Keratinocyte (primary cell): ENCODE data around the gene LSM5. TPM values are rescaled to one million over a fixed set of nuclear protein-coding genes. Genes with fewer than 3 reads are reported as not detected.

Source experiments
- DNase-seq: peaks from one replicate; pipeline ENCODE4 v3.0.0-alpha.2; 2011; ENCODE audit warnings: low read depth, missing footprints, low spot score
- FAIRE-seq: peaks from 2 replicates; lab custom pipeline; 2011; peaks lifted over from hg19 to GRCh38; lab: Jason Lieb, UNC
- H2AFZ ChIP-seq: 2 replicates; pipeline ENCODE4 v1.6.0; 2012; ENCODE audit warnings: low read length, control low read depth, inconsistent platforms; ENCODE audit not compliant: control insufficient read depth
- H3K27ac ChIP-seq: 2 replicates; pipeline ENCODE4 v1.5.1; 2011; ENCODE audit warnings: low read length; ENCODE audit not compliant: control insufficient read depth, insufficient read depth
- H3K27me3 ChIP-seq: 3 replicates; pipeline ENCODE4 v1.6.0; 2011; ENCODE audit warnings: low read length; ENCODE audit not compliant: control insufficient read depth, insufficient read depth; ENCODE audit errors: extremely low read depth
- H3K36me3 ChIP-seq, 2 experiments: 2 replicates in 1 of 2; 3 replicates in 1 of 2; pipeline ENCODE4 v1.5.1; 2011; ENCODE audit warnings: low read length in 2 of 2, mild to moderate bottlenecking in 1 of 2; ENCODE audit not compliant: control insufficient read depth in 2 of 2, insufficient read depth in 2 of 2; ENCODE audit errors: extremely low read depth in 1 of 2
- H3K4me1 ChIP-seq: 3 replicates; pipeline ENCODE4 v1.5.1; 2011; ENCODE audit warnings: low read length; ENCODE audit not compliant: control insufficient read depth, insufficient read depth; ENCODE audit errors: extremely low read depth
- H3K4me2 ChIP-seq: 3 replicates; pipeline ENCODE4 v1.6.0; 2011; ENCODE audit warnings: low read depth, low read length; ENCODE audit not compliant: control insufficient read depth, insufficient read depth; ENCODE audit errors: extremely low read depth
- H3K4me3 ChIP-seq, 3 experiments: fragments of 200-600 bp in 1 of 3; sonication (generic) in 1 of 3; 2 replicates in 2 of 3; 3 replicates in 1 of 3; pipeline ENCODE4 v1.5.1; 2011 to 2016; ENCODE audit warnings: low read length in 3 of 3, mild to moderate bottlenecking in 3 of 3, control low read depth in 2 of 3, inconsistent platforms in 1 of 3, low read depth in 1 of 3, mixed read lengths in 1 of 3, mixed run types in 1 of 3, moderate library complexity in 1 of 3; ENCODE audit not compliant: control insufficient read depth in 2 of 3, insufficient read depth in 2 of 3; ENCODE audit errors: extremely low read depth in 1 of 3
- H3K79me2 ChIP-seq: 2 replicates; pipeline ENCODE4 v1.6.0; 2012; ENCODE audit warnings: low read length; ENCODE audit not compliant: control insufficient read depth, insufficient read depth
- H3K9ac ChIP-seq: 3 replicates; pipeline ENCODE4 v1.6.0; 2011; ENCODE audit warnings: low read length; ENCODE audit not compliant: control insufficient read depth, insufficient read depth; ENCODE audit errors: extremely low read depth
- H3K9me1 ChIP-seq: 3 replicates; pipeline ENCODE4 v1.6.0; 2011; ENCODE audit warnings: low read length; ENCODE audit not compliant: control insufficient read depth, insufficient read depth; ENCODE audit errors: extremely low read depth
- H3K9me3 ChIP-seq: 2 replicates; pipeline ENCODE4 v1.5.1; 2012; ENCODE audit warnings: low read depth, low read length; ENCODE audit not compliant: control insufficient read depth
- H4K20me1 ChIP-seq: 3 replicates; pipeline ENCODE4 v1.6.0; 2011; ENCODE audit warnings: low read length; ENCODE audit not compliant: control insufficient read depth, insufficient read depth; ENCODE audit errors: extremely low read depth
- CTCF ChIP-seq, 3 experiments: IDR thresholded peaks in 1 of 3; conservative IDR thresholded peaks in 1 of 3; optimal IDR thresholded peaks in 1 of 3; 2 replicates in 2 of 3; 3 replicates in 1 of 3; pipeline versions ENCODE3 to v1.5.1; 2011; ENCODE audit warnings: low read length in 3 of 3, mild to moderate bottlenecking in 3 of 3, moderate library complexity in 2 of 3, control low read depth in 1 of 3, inconsistent platforms in 1 of 3; ENCODE audit not compliant: insufficient read depth in 2 of 3; ENCODE audit errors: extremely low read depth in 1 of 3
- EZH2 ChIP-seq: IDR thresholded peaks from one replicate; pipeline ENCODE4 v1.6.1; 2012; ENCODE audit warnings: inconsistent platforms, mild to moderate bottlenecking, low read length, moderate library complexity
- dilution Hi-C: fragments of 300-500 bp; cut with MboI; formaldehyde crosslinking; loops from one replicate; pipeline ENCODE4 v1.7.0; 2020; ENCODE audit warnings: low sequenced_read_pairs; ENCODE audit not compliant: extremely low pct_ligation_motif_present
- polyA plus RNA-seq, 5 experiments: library from polyadenylated mRNA; depleted of rRNA in 3 of 5; stranded (reverse) in 3 of 5; stranded (forward) in 1 of 5; unstranded in 1 of 5; fragments of >200 nt; gene quantifications; 1 replicate in 1 of 5; 2 replicates in 3 of 5; 3 replicates in 1 of 5; pipeline versions ENCODE4 v1.2.1 to v1.2.3, GENCODE V29; 2011 to 2012; ENCODE audit warnings: missing spikeins in 2 of 5, low read depth in 1 of 5, low replicate concordance in 1 of 5

LSM5 gene
- polyA plus RNA-seq, 1 donor (not counting 4 experiments of a cell fraction or from before 2014, with no cell fraction given): 90.2 TPM

DNA sequence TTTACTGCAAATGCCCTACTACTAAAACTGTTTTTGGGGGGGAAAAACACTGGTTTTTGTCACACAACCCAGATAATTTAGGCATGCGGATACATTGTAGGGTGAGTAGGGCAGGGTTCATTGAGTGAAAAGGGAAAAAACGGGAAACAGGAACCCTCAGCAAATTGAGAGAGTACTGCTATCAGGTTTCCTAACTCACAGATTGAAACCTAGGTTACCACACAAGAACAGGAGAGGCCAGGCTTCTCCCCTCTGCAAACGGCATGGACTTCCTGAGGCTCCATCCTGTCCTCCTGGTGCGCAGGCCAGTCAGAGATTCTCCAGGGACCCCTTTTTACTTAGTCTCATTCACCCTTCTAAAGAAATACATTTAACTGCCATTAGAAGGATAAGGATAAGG lies 35.7 kb upstream of the LSM5 start:
- no peaks in the 10 kb centered on the region for H3K9me1 ChIP-seq
- no peak overlapping the region for H3K4me3 ChIP-seq
- dilution Hi-C loops: no loop called here
- no peak overlapping the region for H3K4me2 ChIP-seq
- no peak for DNase-seq
- H3K36me3 ChIP-seq: peaks cover 1 to 4% of the 10 kb centered on the region in 2 experiments
- no peaks in the 10 kb centered on the region for H3K27me3 ChIP-seq
- H3K27ac ChIP-seq: no peak overlapping the region
- no peaks in the 10 kb centered on the region for H4K20me1 ChIP-seq
- H2AFZ ChIP-seq: no peak overlapping the region
- peaks cover 11% of the 10 kb centered on the region for H3K4me1 ChIP-seq
- FAIRE-seq: no peak
- no peak overlapping the region for H3K9ac ChIP-seq
- peaks cover 31% of the 10 kb centered on the region for H3K79me2 ChIP-seq
- peaks cover 3% of the 10 kb centered on the region for H3K9me3 ChIP-seq
- no peak for TF ChIP-seq CTCF (optimal IDR thresholded peaks at IDR 0.05 in 1 of 3, IDR thresholded peaks at IDR 0.05 in 1 of 3, conservative IDR thresholded peaks at IDR 0.05 in 1 of 3; ENCODE audit: extremely low read depth in 1 of 3, insufficient read depth in 2 of 3, low read length in 3 of 3)
- no peak for TF ChIP-seq EZH2

DNA sequence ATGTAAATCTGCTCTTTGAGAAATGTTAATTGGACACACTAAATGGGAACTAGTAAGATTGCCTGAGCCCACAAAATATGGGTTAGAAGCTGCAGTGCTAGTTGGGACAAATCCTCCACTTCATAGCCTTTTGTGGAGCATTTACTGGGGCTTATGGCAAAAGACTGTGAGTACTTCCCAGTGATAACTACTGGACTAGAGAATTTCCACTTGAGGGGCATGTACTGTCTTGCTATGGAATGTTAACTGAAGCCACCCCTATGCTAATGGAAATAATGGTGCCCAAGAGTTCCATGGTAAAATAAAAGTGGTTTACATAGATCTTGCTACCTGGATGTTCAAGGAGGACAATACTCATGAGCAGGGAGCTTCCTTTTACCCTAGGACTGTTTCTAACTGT lies 34.5 kb upstream of the LSM5 start:
- Histone ChIP-seq H3K27ac (no peak overlapping the region), H3K9me1 (no peaks in the 10 kb centered on the region), H3K9me3 (peaks cover 6% of the 10 kb centered on the region), H3K27me3 (no peaks in the 10 kb centered on the region), H3K9ac (no peak overlapping the region), H3K4me1 (peaks cover 11% of the 10 kb centered on the region), H2AFZ (no peak overlapping the region), H3K4me3 (no peak overlapping the region), H3K4me2 (no peak overlapping the region), H3K36me3 (peaks cover 1 to 4% of the 10 kb centered on the region in 2 experiments), H3K79me2 (peaks cover 41% of the 10 kb centered on the region), H4K20me1 (no peaks in the 10 kb centered on the region)
- DNase-seq: no peak
- dilution Hi-C loops: no loop called here
- FAIRE-seq: peak; percentile 26
- TF ChIP-seq EZH2 (no peak), CTCF (optimal IDR thresholded peaks at IDR 0.05 in 1 of 3, IDR thresholded peaks at IDR 0.05 in 1 of 3, conservative IDR thresholded peaks at IDR 0.05 in 1 of 3; ENCODE audit: extremely low read depth in 1 of 3, insufficient read depth in 2 of 3, low read length in 3 of 3) (no peak)
